Pons (tissue), 1 donor: ENCODE results near the gene CACNA1D.

ENCODE experiments used
- DNase-seq: peaks from one replicate; pipeline ENCODE4 v3.0.0-alpha.2; 2016; ENCODE audit warnings: low spot score

CACNA1D gene

DNA sequence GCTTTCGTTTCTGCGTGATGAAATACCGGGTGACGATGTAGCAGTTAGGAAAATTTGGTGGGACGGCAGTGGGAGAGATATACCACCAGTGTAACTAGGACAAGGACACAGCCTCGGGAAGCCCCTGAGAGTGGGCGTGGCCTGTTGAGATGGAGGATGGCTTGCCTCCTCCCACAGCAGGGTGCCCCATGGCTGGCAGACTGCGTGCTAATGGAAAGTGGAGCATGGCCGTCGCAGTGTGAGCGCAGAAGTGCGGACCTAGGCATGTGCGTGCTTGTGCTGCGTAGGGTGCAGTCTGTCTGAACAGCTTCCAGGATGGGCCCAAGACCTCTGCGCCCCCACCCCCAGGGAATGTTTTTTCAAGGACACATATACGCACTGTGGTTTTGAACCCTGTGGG, 295.0 kb downstream of the CACNA1D start:
- no peak for DNase-seq

DNA sequence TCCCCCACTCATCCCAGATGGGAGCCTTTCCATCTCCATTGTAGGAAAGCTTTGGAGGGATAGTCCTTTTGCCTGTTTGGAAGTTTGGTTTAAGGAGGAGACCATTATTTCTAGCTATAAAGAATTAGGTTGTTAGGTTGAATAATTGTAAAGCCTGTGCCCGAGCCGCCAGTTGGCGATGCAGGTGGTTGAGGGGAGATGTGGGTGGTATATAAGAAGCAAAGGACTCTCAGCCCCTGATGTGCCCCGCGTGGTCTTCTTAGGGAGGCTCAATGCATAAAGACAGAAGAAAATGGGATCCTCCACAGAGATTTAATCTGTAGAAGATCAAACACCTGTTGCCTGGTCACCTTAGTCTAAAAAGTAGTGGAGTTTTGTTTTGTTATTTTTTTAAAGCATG, 296.1 kb downstream of the CACNA1D start:
- no peak for DNase-seq

DNA sequence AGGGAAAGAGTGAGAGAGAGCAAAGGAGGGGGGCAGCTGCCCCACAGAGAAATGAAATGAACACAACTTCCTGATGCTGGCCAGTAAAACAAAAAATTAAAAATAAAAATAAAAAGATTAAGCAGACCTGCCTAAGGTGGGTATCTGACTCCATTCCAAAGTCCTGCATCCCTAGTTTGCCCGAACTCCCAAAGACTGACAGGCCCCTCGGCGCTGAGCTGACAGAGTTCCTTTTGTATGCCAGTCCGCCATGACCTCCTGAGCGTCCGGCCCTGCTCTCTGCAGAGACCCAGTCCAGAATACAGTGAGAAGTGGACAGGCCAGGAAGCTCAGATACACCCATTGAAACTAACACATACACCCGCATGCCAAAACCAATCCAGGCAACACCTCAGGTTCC, 296.9 kb downstream of the CACNA1D start:
- DNase-seq = no peak

DNA sequence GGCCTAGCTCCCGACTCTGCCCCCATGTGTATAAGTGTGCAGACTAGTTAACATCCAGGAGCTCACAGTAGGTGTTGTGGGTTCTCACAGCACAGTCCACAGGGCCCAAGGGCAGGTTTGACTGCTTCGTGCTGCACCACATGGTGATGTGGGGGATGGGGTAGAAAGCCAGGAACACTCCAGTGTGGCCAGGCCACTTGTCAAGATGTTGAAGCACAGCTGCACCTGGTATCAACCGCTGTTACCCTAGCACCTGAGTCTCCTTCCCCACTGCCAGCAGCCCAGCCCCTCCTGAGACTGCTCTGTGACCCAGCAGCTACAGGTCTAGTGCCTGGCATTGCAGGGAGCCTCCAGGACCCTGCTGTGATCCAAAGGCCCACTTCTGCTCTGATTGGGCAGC, 298.5 kb downstream of the CACNA1D start:
- no peak for DNase-seq

DNA sequence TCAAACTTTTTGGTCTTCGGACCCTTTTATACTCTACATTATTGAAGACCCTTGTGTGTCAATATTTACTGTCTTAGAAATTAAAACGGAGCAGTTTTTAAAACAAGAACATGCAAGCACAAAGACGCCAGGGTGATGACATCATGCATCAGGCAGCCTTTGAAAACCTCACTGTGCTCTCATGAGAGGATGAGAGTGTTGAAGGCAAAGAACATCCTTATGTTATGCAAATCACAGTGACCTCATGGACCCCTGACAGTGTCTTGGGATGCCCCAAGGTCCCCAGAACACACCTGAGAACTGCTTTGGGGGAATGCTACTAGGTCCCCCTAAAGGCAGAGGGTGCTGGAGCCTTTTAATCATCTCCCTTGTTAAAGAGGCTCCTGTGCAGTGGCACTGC, 300.2 kb downstream of the CACNA1D start:
- DNase-seq = no peak

DNA sequence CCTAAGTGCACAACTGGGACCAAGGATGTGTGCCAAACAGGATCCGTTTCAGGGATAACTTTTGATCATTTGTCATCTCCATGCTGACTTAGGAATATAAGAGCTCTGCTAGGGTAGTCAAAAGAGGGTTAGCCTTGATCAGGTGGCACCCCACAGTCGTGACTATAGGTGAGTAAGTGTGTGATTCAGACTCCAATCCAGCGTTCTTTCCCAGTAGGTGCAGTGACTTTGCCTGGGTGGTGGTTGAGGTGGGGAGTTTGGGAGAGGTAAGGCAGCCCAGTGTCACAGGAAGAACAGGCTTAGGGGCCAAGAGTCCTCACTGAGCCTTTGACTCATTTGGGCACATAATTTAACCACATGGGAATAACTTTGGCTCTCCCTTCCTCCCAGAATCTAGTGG, 300.8 kb downstream of the CACNA1D start:
- DNase-seq = no peak

DNA sequence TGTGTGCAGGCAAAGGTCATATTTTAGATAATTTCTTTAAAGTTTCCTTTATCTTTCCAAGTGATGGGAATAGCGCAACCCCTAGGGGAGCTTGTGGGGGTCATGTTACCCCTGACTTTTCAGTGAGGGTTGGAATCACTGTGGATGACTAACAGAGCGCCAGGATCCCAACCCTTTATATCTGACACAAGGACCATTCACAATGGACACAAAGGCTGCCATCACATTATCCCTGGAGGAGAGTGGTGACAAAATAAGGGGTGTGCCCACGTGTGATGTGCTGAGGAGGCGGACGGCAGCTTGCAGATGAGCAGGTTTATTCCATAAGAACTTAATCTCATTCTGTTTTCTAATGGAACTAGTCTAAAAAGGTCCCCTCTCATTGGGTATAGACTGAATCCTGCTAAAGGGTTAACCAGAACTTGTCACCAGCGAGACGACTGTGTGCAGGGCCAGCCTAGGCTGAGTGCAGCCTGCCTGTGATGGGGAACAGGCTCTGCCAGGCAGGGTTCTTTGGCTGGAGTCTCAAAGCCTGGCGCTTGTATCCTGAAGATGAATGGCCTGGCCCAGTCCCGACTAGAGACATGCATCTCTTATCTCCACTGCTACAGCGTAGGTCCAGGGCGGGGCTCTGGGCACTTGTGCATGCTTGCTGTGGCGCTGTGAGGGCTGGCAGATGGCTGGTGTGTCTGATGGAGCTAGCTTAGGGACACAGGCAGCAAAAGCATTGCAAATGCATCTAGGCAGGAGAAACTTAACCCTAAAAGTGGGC, 301.6 kb downstream of the CACNA1D start:
- DNase-seq = peak; percentile 65

DNA sequence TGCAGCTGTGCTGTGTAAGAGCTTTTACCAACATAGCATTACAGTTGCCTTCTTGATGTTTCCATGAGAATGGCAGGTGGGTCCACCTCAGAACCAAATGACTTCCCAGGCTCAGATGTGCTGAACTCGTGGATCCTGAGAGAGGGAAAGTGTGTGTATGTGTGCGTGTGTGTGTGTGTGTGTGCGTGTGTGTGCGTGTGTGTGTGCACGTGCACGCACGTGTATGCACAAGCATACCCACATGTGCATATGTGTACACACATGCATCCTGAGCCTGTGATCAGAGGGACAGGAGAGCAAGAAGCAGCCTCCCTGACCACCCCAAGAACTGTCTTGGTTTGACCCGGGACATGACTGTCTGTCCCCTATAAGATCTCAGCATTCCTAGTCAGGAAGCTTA, 303.7 kb downstream of the CACNA1D start:
- DNase-seq = no peak

DNA sequence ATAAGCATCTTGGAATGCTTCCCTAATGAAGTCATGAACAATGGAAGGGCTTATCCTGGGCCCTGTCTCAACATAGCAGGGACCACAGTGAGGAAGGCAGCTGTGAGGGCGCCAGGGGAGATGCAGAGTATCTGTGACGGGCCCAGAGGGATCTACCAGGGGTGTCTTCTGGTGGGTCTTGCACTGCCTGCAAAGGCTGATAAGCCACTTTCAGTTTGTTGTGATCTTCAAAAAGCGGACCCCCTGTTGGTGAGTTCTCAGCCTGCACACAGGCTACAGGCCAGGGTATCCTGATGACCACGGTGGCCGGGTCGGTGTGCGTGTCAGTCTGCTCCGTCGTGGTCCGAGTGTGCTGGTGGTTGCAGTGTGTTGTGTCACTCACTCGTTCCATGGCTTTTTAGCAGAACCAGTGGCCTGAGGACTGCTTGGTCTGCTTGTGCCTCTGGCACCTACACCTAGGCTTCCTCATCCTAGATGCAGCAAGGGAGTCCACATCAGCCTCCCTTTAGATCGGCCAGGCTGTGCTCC, 305.0 kb downstream of the CACNA1D start:
- no peak for DNase-seq

DNA sequence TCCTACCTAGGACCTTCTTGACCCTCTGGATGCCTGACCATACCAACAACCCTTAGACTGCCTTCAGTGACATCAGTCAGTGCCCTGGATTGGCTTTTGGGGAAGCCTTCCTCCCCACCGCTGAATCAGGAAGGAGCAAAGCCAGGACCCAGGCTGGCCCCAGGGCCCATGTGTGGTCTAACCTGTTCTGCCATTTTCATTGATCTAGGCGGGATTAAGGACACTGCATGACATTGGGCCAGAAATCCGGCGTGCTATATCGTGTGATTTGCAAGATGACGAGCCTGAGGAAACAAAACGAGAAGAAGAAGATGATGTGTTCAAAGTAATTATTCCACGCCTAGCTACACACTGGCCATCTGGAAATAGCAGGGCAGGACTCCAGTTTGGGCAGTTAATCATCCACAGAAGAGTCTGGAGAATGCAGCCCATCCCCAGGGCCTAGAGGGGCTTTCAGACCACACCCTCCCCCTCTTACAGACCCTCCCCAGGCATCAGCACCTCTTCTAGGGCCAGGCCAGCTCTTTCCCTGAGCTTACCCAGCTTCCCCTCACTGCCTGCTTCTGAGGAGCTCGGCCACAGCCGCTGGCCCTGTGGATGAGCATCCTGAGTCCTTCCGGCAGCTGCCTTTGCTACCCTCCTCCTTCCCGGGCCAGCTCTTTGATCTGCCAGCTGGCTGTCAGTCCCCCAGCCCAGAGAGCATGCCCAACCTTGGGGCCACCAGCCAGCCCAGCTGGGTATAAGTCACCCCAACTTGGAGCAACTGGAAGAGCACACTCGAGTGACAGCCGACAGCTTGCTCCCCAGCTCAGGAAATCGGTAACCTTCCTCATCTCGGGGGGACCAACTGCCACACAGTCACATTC, 305.9 kb downstream of the CACNA1D start:
- DNase-seq = no peak

DNA sequence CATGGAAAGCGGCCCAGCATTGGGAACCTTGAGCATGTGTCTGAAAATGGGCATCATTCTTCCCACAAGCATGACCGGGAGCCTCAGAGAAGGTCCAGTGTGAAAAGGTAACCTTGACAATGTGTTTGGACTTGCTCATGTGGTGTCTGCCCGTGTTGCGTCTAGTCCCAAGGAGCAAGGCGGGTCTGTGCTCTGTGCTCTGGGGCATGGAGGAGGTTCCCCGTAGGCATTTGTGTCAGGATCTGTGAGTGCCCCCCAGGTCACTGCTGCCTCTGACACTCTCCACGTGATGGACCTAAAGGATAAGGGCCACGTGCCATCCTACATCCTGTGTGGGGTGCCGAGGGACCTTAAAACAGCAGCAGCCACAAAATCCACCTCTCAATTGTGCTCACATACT, 306.9 kb downstream of the CACNA1D start:
- no peak for DNase-seq

DNA sequence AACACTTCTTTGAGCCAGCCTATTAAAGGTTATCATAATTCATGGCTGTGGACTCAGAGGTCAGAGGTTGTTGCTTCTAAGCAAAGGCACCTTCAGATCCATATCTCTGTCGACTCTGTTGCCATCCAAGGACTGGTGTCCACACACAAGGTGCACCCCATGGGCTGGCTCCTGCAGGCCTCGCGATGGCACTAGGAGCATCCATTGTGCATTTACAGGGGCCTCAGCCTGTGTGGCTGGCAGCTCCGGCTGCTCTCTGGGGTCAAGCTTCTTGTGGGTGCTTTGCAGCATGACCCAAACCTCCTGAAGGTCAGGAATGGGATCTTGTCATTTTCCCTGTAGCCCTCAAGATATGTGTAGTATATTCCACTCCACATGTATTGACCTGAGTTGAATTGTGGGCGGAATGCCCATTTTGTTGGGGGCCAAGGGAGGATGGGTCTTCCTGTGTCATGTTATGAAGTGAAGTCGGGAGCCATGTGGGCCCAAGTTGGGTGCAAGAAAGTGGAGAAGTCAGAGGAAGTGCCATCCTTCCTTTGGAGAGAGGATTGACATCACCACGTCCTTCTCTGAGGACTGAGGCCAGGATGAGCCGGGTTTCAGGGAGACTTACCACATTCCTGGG, 308.0 kb downstream of the CACNA1D start:
- no peak for DNase-seq

DNA sequence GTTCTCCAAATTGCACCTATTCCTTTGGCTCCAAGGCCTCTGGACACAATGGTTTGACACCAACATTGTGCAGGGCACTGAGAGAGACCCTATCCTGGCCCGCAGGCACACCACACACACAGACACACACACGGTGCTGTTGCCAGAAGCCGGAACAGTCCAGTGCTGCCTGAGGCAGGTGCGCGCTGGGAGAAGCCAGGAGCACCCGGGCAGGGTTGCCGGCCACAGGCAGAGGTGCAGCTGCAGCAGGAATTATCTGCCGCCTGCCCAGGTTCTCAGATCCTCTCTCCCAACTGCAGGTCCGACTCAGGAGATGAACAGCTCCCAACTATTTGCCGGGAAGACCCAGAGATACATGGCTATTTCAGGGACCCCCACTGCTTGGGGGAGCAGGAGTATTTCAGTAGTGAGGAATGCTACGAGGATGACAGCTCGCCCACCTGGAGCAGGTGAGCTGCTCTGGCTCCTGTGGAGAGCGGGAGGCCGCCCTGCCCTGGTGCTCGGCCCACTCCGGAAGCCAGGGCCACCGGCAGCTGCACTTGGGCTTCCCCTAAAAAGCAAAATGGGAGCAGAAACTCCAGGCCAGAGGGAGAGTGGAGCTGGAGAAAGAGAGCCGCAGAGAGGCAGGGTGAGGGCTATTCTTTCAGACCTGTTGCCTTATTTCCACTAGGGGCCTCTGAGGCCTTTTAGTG, 308.9 kb downstream of the CACNA1D start:
- DNase-seq = no peak

DNA sequence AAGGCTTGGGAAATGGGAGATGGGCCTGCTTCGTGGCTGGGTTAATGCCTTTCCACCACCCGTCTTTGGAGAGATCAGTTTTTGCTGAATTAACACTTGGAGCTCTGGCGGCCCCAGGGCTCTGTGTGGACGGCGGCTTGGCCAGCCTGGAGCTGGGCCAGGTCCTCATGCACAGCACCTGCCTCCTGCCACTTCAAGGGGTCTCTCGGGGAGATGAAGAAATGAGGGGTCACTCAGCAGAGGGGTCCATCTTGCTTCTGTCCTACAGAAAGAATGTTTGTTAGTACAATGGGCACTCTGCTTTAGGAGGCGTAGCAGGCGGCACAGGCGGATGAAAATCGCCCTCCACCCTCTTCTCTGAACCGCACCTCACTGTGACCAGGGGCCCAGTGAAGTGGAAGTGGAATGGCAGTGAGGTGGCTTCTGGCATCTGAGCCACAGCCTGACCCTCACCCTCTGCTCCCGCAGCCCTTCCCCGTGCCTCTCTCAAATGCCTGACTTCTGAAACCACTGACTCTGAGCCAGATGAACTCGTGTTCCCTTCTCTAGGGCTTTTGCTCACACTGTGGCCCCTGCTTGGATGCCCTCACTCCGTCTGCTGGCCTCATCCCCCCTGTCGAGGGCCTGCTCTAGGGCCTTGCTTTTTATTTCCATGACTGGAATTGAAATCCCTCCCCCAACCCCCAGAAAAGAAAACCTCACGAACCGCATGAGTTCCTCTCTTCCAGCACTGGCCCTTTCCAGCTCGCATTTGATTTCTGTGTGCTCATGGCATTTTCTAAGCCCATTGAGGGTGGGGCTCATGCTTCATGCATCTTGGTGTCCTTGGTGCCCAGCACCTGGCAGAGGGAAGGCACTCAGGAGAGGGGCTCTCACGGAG, 309.6 kb downstream of the CACNA1D start:
- no peak for DNase-seq

DNA sequence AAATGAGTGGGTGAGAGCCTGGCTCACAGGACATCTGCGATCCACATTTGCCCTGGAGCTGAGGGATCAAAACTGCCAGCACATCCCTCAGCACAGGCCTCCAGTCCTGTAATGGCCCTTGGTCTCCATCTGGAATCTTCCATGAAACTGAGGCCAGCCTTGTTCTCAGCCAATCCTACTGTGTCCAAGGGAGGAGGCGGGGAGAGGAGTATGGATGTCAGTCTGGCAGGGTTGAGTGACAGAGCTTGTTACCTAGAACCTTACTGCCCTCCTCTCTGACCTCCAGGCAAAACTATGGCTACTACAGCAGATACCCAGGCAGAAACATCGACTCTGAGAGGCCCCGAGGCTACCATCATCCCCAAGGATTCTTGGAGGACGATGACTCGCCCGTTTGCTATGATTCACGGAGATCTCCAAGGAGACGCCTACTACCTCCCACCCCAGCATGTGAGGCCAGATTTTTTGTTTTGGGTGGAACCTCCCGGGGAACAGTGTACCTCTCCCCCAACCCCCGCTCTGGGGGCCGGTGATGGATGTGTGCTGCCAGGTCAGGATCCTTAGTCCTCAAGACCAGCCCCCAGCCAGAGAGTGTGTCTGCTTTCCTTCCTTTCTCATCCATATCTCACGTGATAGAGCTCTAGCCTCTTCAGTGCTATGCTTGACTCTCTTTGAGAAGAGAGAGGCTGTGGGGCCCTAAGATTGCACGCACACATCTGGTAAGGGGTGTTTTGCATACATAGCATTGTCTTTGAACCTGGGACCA, 310.5 kb downstream of the CACNA1D start:
- no peak for DNase-seq

DNA sequence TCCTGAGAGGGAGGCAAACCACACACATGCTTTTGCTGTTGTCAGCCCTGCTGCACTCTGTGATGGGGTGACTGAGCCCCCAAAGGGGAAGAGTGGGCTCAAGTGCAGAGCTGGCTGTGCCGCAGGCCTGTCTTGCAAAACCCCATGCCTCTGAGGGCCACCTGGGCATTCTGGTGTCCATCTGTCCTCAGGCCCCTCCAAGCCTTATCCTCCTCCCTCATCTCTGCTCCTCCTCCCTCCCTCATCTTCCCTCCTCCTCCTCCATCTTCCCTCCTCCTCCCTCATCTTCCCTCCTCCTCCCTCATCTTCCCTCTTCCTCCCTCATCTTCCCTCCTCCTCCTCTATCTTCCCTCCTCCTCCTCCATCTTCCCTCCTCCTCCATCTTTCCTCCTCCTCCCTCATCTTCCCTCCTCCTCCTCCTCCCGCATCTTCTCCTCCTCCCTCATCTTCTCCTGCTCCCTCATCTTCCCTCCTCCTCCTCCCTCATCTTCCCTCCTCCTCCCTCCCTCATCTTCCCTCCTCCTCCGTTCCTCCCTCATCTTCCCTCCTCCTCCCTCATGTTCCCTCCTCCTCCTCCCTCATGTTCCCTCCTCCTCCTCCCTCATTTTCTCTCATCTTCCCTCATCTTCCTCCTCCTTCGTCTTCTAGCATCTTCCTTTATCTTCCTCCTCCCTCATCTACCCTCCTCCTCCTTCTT, 311.2 kb downstream of the CACNA1D start:
- no peak for DNase-seq

DNA sequence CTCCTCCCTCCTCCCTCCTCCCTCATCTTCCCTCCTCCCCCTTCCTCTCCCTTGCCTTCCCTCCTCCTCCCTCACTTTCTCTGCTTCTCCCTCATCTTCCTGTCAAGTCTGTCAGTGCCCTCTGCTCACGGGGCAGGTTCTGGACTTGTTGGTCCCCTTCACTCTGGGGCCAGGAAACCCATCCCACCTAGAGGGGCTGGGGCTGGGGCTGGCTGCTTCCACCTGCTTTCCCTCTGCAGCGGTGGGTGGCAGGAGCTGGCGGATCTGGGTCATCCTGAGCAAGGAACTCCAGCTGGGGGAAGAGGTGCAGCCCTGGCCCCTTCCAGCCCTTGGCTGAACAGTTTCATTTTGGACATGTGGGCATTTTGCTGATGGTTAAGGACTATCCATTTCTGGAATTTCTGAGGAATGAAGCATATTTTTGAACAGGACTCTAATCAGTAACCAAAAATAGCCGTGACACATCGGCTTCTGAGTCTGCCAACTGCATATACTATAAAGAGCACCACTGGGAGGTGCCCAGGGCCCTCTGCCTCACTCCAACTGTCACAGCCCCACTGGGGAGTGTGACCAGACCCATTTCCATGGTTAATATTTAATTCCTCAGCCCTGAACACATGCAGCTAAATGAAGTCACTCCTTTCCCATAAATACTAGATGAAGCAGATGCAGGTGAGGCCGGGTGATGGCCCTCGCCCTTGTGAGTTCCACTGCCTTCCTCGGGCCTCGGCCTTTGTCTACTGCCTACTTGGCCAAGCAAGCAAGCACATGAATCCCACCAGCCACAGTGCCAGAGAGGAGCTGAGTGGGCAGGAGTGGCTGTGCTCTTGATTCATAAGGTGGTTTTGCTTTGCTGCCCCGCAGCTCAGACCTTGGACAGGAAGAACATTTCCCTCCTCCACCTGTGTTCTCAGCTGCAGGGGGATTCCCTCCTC, 312.0 kb downstream of the CACNA1D start:
- DNase-seq = no peak

DNA sequence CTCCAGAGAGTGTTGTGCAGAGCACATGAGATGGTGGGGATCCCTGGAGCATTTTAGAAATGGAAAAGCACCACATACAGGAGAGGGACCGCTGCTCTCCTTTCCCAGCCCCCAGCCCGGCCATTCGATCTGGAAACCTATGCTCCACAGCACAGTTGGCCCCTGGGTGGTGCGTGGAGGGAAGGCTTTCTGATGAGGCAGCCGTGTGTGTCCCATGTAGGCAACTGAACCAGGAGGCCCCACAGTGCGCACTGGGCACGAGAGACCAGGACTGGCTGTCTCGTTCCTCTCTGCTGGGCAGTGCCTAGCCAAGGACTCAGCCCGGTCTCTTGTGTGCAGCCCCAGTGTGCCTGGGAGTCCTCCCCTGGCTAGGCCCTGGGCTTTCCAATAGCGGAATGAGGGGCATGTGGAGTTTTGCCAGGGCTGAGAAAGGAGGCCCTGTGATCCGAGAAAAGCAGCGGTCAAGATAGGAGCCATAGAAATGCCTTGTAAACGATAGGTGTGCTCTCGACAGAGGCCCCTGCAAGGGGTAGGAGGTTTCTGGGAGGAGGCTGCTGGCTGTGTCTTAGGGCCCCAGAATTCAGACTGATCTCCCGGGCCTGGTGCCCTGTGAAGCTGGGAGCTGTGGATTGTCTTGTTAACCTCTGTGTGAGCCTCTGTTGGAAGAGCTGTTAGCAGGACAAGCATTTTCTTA, 312.9 kb downstream of the CACNA1D start:
- DNase-seq = no peak
